Right renal cortex interstitium (tissue), 3 donors: Measurements from ENCODE around the gene FAM83G. TPM values are rescaled to one million over a fixed set of nuclear protein-coding genes. Genes with fewer than 3 reads are reported as not detected.
"Not testable (repeated sequence)": the region's sequence is repeated elsewhere in the genome, so short reads cannot be mapped to it uniquely, and the experiment has no call there.

Experiments used
- DNase-seq, 3 donors: peaks; one replicate each; pipeline ENCODE4 v3.0.0-alpha.2; 2013; ENCODE audit warnings: low read depth in 3 of 3, low spot score in 2 of 3
- polyA plus RNA-seq, 3 donors: library from polyadenylated mRNA; unstranded; fragments of 120-200 nt; gene quantifications; one replicate each; pipeline ENCODE4 v1.2.1, GENCODE V29; 2013; ENCODE audit not compliant: insufficient read length in 3 of 3

The FAM83G gene
- polyA plus RNA-seq, 3 donors = 5.8 to 7.1 (median 5.9) TPM

GRCh38 chr17:19024101-19025078 lies 19.8 kb upstream of the FAM83G start:
- no peak for DNase-seq

GRCh38 chr17:19023209-19023999 lies 18.8 kb upstream of the FAM83G start:
- no peak for DNase-seq

- no peak for DNase-seq
These were observed 18.2 kb upstream of the FAM83G start for GRCh38 chr17:19022747-19023146.

- DNase-seq = no peak
These were observed 17.6 kb upstream of the FAM83G start for GRCh38 chr17:19022128-19022527.

GRCh38 chr17:19021622-19022083 lies 17.1 kb upstream of the FAM83G start:
- DNase-seq = no peak

GRCh38 chr17:19021011-19021621 lies 16.6 kb upstream of the FAM83G start:
- DNase-seq = not testable (repeated sequence)

- DNase-seq = no peak
These were observed 15.5 kb upstream of the FAM83G start for GRCh38 chr17:19020016-19020415.

- no peak for DNase-seq
These were observed 14.7 kb upstream of the FAM83G start for GRCh38 chr17:19019041-19019941.

GRCh38 chr17:19018600-19018950 lies 14.0 kb upstream of the FAM83G start:
- DNase-seq = no peak

- no peak for DNase-seq
These were observed 13.4 kb upstream of the FAM83G start for GRCh38 chr17:19017804-19018599.

- DNase-seq = no peak
These were observed 12.8 kb upstream of the FAM83G start for GRCh38 chr17:19017401-19017800.

GRCh38 chr17:19016881-19017280 lies 12.3 kb upstream of the FAM83G start:
- no peak for DNase-seq

- DNase-seq = no peak
These were observed 11.7 kb upstream of the FAM83G start for GRCh38 chr17:19016297-19016696.

- DNase-seq = no peak
These were observed 10.9 kb upstream of the FAM83G start for GRCh38 chr17:19015428-19015827.

- DNase-seq = no peak
These were observed 10.2 kb upstream of the FAM83G start for GRCh38 chr17:19014628-19015215.

GRCh38 chr17:19013806-19014627 lies 9.5 kb upstream of the FAM83G start:
- DNase-seq = no peak

- DNase-seq = no peak
These were observed 8.7 kb upstream of the FAM83G start for GRCh38 chr17:19013226-19013625.
